PFSK-1 (cell line): ENCODE results near the gene POU6F2.

Source experiments
- FOXP2 ChIP-seq: optimal IDR thresholded peaks from 2 replicates; pipeline ENCODE3; 2011; ENCODE audit warnings: borderline replicate concordance, control low read depth, inconsistent platforms; ENCODE audit not compliant: insufficient read depth; ENCODE audit errors: extremely low read length, extremely low read depth
- POLR2AphosphoS5 ChIP-seq: IDR thresholded peaks from 2 replicates; pipeline ENCODE4 v1.6.1; 2012; ENCODE audit warnings: low read depth, mild to moderate bottlenecking, control low read depth, low read length, moderate library complexity
- REST ChIP-seq, 2 experiments: IDR thresholded peaks; 2 replicates each; pipeline versions ENCODE4 v1.6.1 to v1.8.0; 2011 to 2012; ENCODE audit warnings: low read depth in 2 of 2, low read length in 2 of 2, control low read depth in 1 of 2, inconsistent platforms in 1 of 2, mild to moderate bottlenecking in 1 of 2, moderate library complexity in 1 of 2; ENCODE audit not compliant: insufficient read depth in 1 of 2
- SIN3A ChIP-seq: IDR thresholded peaks from 2 replicates; pipeline ENCODE4 v1.6.1; 2012; ENCODE audit warnings: mild to moderate bottlenecking, low read length, moderate library complexity, borderline replicate concordance; ENCODE audit not compliant: insufficient read depth
- TAF1 ChIP-seq: IDR thresholded peaks from 2 replicates; pipeline ENCODE4 v1.6.1; 2012; ENCODE audit warnings: low read length, control low read depth, borderline replicate concordance; ENCODE audit not compliant: insufficient read depth

Gene POU6F2

GRCh38 chr7:39410582-39410981, 432.9 kb downstream of the POU6F2 start:
- no peak for TF ChIP-seq REST (IDR thresholded peaks at IDR 0.05; ENCODE audit: insufficient read depth in 1 of 2, low read depth in 2 of 2, low read length in 2 of 2)

GRCh38 chr7:39413636-39414223, 436.0 kb downstream of the POU6F2 start:
- TF ChIP-seq TAF1, result no peak
- no peak for TF ChIP-seq POLR2AphosphoS5
- no peak for TF ChIP-seq SIN3A
- TF ChIP-seq REST (IDR thresholded peaks at IDR 0.05; ENCODE audit: insufficient read depth in 1 of 2, low read depth in 2 of 2, low read length in 2 of 2), result no peak
- no peak for TF ChIP-seq FOXP2

- TF ChIP-seq REST (IDR thresholded peaks at IDR 0.05; ENCODE audit: insufficient read depth in 1 of 2, low read depth in 2 of 2, low read length in 2 of 2) (no peak), FOXP2 (peak; percentile 29), POLR2AphosphoS5 (peak; percentile 25; the same call in 1 of the 2 replicates), SIN3A (peak; percentile 21; the same call in 1 of the 2 replicates), TAF1 (no peak)
These were observed 436.7 kb downstream of the POU6F2 start for GRCh38 chr7:39414224-39415035.

GRCh38 chr7:39415091-39415787, 437.5 kb downstream of the POU6F2 start:
- TF ChIP-seq REST (IDR thresholded peaks at IDR 0.05; ENCODE audit: insufficient read depth in 1 of 2, low read depth in 2 of 2, low read length in 2 of 2), result no peak
- TF ChIP-seq FOXP2, result no peak
- TF ChIP-seq POLR2AphosphoS5, result no peak
- TF ChIP-seq TAF1, result no peak
- TF ChIP-seq SIN3A, result no peak
